OCI-M2 (cell line): ENCODE results near the gene GDI1.

ENCODE experiments used
- DNase-seq: peaks from one replicate; lab custom pipeline; 2025; ENCODE audit not compliant: unreplicated experiment; lab: John Stamatoyannopoulos, UW

The GDI1 gene

DNA sequence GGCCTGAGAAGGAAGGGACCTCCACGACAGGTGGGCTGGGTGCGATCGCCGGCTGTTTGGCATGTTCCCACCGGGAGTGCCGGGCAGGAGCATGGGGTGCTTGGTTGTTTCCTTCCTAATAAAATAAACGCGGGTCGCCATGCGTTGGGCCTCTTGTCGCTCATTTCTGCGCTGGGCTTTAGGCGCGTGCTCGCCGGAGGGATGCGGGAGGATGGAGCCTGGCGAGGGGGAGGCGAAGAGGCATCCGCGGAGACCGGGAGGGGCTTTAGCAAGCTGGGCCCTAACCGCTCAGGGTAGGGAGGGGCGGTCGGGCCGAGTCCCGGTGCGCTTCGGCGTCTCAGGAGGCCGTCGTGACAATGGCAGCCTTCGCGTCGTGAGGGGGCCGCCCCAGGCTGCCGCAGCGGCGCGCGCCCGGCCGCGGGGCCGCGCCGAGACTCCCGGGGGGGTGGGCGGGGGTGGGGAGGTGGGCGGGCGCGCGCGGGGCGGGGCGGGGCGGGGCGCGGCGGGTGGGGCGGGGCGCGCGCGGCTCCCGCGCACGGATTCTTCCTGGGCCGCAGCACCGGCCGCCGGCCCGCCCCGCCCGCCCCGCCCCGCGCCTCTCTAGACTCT lies 476 bp upstream of the GDI1 start:
- no peak for DNase-seq

DNA sequence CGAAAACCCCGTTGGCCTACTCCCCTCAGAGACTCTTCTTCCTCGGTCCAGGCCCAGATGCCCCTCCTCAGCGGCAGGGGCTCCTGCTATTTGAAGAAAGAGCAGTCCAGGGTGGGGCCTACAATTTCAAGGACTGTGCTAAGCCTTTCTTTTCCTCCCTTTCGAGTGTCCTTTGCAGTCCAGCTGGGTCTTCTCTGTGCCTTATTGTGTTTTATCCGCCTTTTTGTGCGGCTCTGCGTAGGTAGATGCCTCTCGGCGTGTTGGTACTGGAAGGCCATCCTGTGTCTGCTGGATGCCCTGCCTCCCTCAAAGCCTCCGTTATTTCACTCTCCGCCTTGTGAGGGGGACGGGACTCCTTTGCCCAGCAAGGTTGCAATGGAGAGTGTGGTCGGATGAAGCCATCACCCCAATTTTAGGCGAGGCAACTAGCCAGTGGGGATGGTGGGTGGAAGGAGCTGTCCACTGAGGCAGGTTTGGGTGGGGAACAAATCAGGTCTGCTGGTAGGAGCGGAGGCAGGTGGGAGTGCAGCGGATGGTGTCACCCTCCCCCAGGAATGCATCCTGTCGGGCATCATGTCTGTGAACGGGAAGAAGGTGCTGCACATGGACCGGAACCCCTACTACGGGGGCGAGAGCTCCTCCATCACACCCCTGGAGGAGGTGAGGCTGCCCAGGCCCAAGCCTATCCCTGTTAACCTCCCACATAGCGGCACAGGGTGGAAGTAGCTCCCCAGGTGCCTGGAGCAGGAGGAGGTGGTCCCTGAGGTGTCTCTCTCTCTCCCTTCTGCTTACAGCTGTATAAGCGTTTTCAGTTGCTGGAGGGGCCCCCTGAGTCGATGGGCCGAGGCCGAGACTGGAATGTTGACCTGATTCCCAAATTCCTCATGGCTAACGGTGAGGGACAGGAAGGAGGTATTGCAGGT lies 1.3 kb downstream of the GDI1 start:
- DNase-seq = no peak

DNA sequence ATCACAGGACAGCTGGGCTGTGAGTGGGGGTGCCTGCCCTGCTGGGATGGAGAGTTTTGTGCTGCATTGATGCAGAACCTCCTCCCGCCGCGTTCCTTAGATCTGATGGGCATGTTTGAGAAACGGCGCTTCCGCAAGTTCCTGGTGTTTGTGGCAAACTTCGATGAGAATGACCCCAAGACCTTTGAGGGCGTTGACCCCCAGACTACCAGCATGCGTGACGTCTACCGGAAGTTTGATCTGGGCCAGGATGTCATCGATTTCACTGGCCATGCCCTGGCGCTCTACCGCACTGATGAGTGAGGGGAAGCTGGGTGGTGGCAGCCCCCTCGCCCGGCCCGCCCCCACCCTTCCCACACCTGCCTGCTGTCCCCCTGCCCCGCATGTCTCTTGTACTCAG lies 2.9 kb downstream of the GDI1 start:
- DNase-seq = no peak

DNA sequence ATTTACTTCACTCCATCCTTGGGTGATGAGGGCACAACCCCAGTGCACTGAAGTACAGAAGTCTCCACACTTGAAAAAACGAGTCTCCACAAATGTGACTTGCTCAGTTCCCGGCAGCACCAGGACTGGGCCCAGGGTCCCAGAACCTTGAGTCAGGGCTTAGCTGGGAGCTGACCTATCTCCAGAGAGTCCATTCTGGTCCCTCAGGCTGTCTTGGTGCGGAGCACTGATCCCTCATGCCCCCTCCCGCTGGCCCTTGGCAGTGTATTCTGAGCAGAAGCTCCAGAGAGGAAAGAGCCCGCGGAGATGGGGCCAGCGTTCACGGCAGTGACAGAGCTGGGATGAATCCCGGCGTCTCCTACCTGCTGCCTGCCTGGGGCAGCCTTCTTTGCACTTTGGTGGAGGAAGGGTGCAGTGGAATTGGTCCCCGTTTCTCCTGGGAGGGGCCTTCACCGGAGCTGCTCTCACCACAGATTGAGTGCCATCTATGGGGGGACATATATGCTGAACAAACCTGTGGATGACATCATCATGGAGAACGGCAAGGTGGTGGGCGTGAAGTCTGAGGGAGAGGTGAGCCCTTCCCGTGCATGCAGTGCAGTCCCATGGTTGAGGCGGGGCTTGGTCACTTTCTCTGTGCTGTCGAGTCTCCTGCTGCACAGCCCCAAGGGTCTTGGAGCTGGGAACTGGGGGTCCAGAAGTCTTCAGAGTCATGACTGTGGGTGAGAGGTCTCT lies 3.8 kb downstream of the GDI1 start:
- DNase-seq = no peak

DNA sequence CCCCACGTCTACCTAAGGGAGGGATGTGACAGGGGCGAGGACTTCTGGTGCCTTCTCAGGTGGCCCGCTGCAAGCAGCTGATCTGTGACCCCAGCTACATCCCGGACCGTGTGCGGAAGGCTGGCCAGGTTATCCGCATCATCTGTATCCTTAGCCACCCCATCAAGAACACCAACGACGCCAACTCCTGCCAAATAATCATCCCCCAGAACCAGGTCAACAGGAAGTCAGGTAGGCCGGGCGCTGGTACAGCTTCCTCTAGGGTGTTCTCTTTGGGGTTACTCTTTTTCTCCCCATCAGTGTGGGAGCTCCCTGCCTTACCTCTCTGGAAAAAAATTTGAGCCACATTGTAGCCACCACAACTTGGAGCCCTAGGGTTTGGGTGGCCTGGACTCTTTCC lies 4.6 kb downstream of the GDI1 start:
- DNase-seq = no peak

DNA sequence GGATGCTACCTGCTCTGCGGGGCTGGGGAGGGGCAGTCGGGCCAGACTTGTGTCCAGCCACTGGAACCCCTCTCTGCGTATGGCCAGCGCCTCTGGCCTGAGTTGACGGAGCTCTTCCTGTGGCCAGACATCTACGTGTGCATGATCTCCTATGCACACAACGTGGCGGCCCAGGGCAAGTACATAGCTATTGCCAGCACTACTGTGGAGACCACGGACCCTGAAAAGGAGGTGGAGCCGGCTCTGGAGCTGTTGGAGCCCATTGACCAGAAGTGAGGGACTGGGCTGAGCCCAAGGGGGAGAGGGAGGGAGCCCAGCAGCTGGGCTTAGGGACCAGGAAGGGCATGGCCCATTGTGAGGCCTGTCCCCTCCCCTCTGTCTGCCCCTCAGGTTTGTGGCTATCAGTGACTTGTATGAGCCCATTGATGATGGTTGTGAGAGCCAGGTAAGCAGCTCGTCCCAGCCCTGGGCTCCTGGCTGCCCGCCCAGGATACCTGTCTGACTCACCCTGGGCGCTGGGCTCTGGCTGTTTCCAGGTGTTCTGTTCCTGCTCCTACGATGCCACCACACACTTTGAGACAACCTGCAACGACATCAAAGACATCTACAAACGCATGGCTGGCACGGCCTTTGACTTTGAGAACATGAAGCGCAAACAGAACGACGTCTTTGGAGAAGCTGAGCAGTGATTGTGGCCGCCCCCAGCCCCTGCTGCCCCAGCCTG lies 5.2 kb downstream of the GDI1 start:
- no peak for DNase-seq

DNA sequence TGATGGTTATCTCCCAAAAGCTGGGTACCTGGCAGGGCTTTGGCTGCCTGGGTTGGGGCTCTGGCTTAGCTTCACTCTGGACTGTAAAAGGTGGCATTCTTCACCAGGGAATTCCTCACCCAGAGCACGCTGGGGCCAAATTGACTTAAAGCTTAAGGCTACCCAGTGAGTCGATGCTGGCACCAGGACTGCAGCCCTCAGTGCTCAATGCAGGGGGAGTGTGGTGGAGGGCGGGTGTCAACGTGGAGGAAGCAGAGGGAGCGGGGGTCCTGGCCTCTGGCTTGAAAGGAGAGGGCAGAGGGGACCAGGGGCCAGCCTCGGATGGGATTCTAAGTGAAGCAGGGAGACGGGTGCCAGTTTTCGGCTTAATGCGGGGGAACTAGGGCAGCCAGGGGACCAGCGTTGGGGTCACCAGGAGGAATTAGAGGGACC lies 6.5 kb downstream of the GDI1 start:
- no peak for DNase-seq

DNA sequence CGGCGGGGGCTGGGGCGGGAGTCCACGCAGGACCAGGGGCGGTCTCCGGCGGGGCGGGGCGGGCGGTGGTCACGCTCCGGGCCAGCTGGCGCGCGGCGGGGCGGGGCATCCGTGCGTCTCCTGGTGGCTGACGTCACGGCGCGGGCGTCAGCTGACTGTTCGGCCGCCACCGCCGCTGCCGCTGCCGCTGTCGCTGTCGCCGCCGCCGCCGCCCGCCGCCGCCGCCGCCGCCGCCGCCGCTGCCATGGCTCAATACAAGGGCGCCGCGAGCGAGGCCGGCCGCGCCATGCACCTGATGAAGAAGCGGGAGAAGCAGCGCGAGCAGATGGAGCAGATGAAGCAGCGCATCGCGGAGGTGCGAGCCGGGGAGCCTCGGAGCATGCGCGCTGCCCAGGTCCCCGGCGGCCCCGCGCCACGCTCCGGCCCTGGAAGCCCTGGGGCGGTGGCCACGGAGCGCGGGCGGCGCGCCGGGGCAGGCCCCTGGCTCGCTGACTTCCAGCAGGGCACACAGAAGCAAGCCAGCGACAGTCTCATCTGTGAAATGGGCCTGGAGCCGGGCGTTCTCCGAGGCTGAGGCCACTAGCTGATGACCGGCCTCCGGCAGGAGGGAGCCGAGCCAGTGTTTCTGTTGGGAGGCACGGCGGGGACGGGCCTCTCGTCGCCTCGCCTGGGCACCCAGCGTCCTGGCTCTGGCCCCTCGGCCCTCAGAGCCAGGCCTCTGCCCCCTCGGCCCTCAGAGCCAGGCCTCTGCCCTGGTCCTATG lies 7.2 kb downstream of the GDI1 start, which contains the start of gene FAM50A:
Gene FAM50A, plus strand, starts transcription at position 150 of the 763 bp plus-strand sequence. Its CDS starts 95 bp downstream, at position 245.
- no peak for DNase-seq

DNA sequence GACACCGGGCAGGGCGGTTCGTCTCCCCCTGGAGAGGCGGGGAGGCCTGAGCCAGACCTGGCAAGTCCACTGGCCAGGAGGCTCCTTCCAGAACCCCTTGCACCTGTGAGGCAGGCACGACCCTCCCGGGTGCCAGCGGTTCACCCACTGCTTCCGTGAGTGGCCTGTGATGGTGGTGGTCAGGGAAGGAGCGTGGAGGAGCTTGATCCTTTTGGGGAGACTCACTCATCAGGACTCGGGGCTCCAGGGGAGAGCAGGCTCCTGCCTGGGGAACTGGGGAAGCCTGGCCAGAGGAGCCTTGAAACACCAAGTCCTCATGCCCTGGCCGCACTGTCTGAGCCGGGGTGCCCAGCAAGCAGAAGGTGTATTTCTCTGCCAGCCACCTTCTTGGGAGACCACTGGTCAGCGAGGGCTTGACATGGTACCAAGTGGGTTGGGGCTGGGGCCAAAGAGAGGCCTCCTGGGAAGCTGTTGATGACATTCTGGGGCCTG lies 7.8 kb downstream of the GDI1 start:
- no peak for DNase-seq

DNA sequence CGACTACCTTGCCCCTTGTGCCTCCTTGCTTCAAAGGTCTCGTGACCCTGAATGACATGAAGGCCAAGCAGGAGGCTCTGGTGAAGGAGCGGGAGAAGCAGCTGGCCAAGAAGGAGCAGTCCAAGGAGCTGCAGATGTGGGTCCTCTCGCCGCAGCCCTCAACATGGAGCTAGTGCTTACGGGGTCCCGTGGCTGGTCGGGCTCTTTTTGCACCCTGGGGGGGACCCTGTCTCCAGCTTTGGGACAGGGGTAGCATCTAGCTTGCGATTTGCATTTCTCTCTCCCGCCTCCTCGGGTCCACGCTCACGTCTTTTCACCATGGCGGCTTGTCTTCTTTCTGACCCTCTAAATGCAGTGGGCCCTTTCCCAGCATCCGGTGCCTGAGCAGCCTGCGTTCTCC lies 8.8 kb downstream of the GDI1 start:
- DNase-seq = no peak

DNA sequence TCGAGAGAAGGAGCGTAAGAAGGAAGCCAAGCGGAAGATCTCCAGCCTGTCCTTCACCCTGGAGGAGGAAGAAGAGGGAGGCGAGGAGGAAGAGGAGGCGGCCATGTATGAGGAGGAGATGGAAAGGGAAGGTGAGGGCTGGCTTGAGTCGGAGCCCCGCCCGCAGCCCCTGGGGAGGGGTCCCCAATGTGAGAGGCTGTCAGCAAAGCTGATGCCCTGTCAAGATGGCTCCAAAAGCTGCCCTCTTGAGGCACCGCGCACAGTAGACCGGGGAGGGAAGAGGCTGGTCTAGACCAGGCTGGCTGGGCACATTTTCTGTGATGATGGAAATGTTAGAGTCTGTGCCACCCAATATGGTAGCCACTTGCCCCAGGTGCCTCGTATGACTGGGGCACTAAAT lies 9.5 kb downstream of the GDI1 start:
- DNase-seq = no peak

DNA sequence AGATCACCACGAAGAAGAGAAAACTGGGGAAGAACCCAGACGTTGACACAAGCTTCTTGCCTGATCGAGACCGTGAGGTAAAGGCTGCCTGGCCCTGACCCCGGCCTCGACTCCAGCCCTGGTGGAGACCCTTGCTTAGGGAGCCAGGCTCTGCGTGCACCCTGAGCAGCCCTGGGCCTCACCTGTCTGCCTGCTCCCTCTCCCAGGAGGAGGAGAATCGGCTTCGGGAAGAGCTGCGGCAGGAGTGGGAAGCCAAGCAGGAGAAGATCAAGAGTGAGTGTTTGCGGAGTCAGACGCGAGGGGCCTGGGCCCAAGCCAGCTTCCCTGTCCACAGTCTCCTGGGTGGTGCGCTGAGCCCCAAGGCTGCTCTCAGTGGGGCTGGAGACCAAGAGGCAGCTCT lies 11.5 kb downstream of the GDI1 start:
- no peak for DNase-seq

DNA sequence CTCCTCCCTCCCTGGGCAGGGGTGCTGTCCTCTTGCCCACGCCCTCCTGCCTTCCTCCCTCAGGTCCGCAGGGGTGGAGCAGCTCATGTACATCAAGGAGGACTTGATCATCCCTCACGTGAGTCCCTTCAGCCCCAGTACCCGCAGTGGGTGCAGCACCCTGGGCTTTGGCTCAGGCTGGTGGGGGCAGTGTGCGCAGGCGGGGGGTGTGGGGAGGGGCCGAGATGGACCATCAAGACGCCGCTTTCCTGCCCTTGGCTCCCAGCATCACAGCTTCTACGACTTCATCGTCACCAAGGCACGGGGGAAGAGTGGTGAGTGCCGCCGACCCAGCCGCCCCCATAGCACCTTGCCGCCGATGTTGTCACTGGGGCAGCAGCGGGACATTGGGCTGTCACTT lies 12.7 kb downstream of the GDI1 start:
- no peak for DNase-seq

DNA sequence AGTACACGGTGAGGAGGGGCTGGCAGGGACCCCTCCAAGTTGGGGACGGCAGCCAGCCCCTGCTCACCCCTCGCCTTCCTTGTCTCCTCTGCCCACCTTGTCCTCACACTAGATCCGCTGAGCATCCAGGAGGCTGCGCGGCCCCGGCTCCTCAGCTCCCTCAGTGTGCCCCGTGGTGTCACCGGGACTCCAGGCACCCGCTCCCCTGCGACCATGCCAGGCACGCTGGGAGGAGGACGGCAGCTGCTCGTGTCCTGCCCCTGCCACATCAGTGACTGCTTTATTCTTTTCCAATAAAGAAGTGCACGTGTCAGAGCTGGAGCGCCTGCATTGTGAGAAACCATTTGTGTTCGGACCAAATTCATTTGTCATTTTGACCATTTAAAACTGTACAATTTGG lies 13.4 kb downstream of the GDI1 start:
- no peak for DNase-seq

DNA sequence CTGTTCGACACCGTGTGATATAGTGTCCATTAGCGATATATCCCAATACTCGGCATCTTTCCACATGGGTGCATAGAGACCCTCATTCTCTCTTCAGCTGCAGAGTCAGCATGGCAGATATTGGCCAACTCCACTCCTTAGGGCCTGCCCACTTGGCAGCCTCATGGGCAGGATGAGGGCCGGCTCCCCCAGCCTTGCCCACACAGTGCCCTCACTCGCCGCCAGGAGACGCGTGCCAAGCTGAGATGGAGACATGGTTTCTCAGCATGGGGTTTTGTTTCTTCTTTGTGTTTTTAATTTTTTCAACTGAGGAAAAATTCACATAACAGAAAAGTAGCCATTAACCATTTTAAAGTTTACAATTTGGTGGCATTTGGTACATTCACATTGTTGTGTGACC lies 15.9 kb downstream of the GDI1 start:
- DNase-seq = no peak

DNA sequence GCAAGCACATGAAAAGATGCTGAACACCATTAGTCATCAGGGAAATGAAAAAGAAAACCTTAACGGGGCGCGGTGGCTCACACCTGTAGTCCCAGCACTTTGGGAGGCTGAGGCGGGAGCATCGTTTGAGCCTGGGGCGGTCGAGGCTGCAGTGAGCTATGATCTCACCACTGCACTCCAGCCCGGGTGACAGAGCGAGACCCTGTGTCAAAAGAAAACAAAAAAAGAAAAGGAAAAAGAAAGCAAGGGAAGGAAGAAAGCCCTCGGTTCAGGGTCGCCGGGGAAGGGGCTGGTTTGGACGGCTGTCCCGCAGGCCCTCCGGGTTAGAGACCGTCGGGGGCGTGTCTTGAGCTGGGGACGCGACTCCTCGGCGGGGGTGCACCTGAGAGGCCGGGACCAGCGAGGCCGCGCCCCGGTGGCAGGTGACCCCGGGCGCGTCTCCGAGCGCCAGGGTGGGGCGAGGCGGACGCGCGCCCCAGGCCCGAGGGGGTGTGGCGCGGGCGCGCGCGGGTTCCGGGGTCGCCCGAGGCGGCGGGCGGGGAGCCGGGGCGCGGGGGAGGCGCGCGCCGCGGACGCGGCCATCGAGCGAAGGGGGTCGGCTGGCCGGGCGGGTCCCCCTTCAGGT lies 20.6 kb downstream of the GDI1 start:
- no peak for DNase-seq

DNA sequence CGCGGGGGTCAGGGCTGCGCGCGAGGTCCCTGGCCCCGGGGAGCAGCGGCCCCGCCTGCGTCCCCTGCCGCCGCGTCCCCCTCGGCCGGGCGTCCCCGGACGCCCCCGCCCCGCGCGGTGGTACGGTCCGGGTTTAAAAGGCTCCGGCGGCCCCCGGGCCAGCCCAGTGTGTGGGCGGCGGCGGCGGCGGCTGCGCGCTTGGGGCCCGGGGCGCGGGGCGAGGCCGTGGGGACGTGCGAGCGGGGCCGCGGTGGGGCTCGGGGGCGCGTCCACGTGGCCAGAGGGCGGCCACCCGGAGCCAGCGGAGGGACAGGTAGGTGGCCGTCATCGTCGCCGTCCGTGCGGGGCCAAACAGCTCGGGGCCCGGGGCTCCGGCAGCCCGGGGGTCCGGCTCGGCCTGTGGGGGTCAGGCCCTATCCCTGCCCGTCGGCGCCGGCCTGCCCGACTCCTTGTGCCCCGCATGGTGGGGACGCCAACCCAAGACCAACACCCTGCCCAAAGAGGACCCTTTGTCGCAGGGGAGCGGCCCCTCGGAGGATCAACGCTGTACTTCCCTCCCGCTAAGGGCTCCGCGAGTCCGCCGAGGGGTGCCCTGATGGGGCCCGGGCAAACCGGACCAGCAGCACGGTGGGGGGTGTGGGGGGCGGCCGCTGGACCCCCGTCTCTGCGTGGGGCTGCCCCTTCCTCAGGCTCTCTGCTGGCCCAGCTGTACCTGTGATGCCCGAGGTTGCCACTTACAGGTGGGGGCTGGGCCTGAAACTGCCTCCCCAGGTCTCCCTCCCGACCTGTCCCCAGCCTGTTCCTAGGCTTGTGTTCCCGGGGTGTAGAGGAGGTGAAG lies 21.4 kb downstream of the GDI1 start, which contains the start of gene PLXNA3:
Gene PLXNA3, plus strand, starts transcription at position 166 of the 838 bp plus-strand sequence. CDS start 1,903 bp downstream, outside the sequence.
- no peak for DNase-seq

DNA sequence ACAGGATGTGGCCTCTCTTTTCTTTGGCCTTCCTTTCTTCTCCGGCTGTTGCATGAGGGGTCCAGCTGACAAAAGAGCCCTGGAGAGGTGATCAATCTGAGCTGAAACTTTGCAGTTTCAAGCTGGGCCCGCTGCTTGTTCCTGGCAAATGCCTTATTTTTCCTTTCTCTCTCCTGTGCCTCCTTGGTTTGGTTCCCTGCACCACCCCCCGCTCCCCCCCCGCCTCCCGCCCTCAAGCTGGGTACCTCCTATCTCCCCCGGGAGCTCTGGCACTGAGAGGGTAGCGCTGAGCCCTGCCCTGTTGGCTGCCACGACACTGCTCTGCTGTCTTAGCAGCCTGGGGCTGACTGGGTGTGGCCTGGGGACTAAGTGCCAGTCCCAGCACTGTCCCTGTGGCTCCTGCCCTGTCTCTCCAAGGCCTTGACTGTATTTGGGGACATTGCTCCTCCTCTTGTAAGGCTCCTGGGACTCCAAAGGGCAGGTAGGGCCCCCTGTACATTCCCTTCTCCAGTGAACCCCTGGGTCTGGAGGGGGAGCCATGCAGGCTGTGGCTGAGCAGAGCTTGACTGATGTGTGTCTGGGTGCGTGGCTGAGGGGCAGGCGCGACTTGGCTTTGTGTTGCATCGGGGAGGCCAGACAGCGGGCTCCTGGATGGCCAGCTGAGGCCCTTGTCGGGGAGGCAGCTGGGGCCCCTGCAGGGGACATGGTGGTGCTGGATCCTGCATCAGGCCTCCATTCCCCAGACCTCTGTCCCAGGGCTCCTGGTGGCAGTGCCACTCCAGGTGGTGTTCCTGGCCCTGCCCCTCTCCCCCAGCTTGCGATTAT lies 22.2 kb downstream of the GDI1 start:
- no peak for DNase-seq
